ENCODE measurements around the gene EPHA1. TPM values are rescaled to one million over a fixed set of nuclear protein-coding genes. Genes with fewer than 3 reads are reported as not detected.

EPHA1 gene
- polyA plus RNA-seq, 1 experiment: 0.09 TPM

GRCh38 chr7:143358626-143359025 lies 50.0 kb downstream of the EPHA1 start:
- no peaks in the 10 kb centered on the region; the same call in 1 of the 2 replicates for H3K9me3 ChIP-seq (ENCODE audit: control insufficient read depth, insufficient read depth, low read length)
- H3K27ac ChIP-seq (ENCODE audit: low read depth, low read length): no peak overlapping the region
- no peak for TF ChIP-seq CTCF (IDR thresholded peaks at IDR 0.05; ENCODE audit: low read depth, low read length)
- no peak for DNase-seq (ENCODE audit: low read depth, low spot score)
- ChIA-PET POLR2A (no interaction called here), CTCF (no interaction called here)
- no peak overlapping the region for H3K4me3 ChIP-seq (ENCODE audit: low read depth, low read length)
- H3K27me3 ChIP-seq (ENCODE audit: control insufficient read depth, insufficient read depth, low read length): peaks cover 33% of the 10 kb centered on the region

GRCh38 chr7:143356414-143357050 lies 52.1 kb downstream of the EPHA1 start:
- no peak overlapping the region for H3K27ac ChIP-seq (ENCODE audit: low read depth, low read length)
- POLR2A ChIA-PET: no interaction called here
- DNase-seq (ENCODE audit: low read depth, low spot score): no peak
- no peaks in the 10 kb centered on the region for H3K9me3 ChIP-seq (ENCODE audit: control insufficient read depth, insufficient read depth, low read length)
- CTCF ChIA-PET: interaction anchor here (0.6 to 1.3 kb wide), 2 partner anchors 24 to 127 kb away, joined by 3 to 4 read pairs; no protein-coding TSS in a partner anchor
- H3K27me3 ChIP-seq (ENCODE audit: control insufficient read depth, insufficient read depth, low read length): peaks cover 18% of the 10 kb centered on the region
- TF ChIP-seq CTCF (IDR thresholded peaks at IDR 0.05; ENCODE audit: low read depth, low read length): no peak
- H3K4me3 ChIP-seq (ENCODE audit: low read depth, low read length): no peak overlapping the region

- ChIA-PET POLR2A (no interaction called here), CTCF (interaction anchor here (0.6 to 1.3 kb wide), 4 partner anchors 24 to 128 kb away, joined by 3 to 4 read pairs (median 3); no protein-coding TSS in a partner anchor)
- DNase-seq (ENCODE audit: low read depth, low spot score): no peak
Observed at GRCh38 chr7:143355450-143356385, 52.9 kb downstream of the EPHA1 start.

GRCh38 chr7:143354965-143355364 lies 53.7 kb downstream of the EPHA1 start:
- DNase-seq (ENCODE audit: low read depth, low spot score): no peak
- no peaks in the 10 kb centered on the region for H3K9me3 ChIP-seq (ENCODE audit: control insufficient read depth, insufficient read depth, low read length)
- TF ChIP-seq CTCF (IDR thresholded peaks at IDR 0.05; ENCODE audit: low read depth, low read length): no peak
- ChIA-PET POLR2A (no interaction called here), CTCF (interaction anchor here (1.0 kb wide), 1 partner anchor 114 kb away, joined by 3 read pairs; no protein-coding TSS in a partner anchor)
- peaks cover 13% of the 10 kb centered on the region for H3K27me3 ChIP-seq (ENCODE audit: control insufficient read depth, insufficient read depth, low read length)
- no peak overlapping the region for H3K4me3 ChIP-seq (ENCODE audit: low read depth, low read length)
- no peak overlapping the region for H3K27ac ChIP-seq (ENCODE audit: low read depth, low read length)

More at GRCh38 chr7:143355450-143356385, 52.9 kb downstream of the EPHA1 start:
- no peak overlapping the region for H3K27ac ChIP-seq (ENCODE audit: low read depth, low read length)
- no peaks in the 10 kb centered on the region for H3K9me3 ChIP-seq (ENCODE audit: control insufficient read depth, insufficient read depth, low read length)
- no peak overlapping the region for H3K4me3 ChIP-seq (ENCODE audit: low read depth, low read length)
- no peak for TF ChIP-seq CTCF (IDR thresholded peaks at IDR 0.05; ENCODE audit: low read depth, low read length)
- peaks cover 12% of the 10 kb centered on the region for H3K27me3 ChIP-seq (ENCODE audit: control insufficient read depth, insufficient read depth, low read length)

All from AG04450 (cell line).